Measurements from ENCODE around the gene GLCE.
"Not testable (repeated sequence)": the region's sequence is repeated elsewhere in the genome, so short reads cannot be mapped to it uniquely, and the experiment has no call there.

GLCE gene

GRCh38 chr15:69161079-69161877 is 843 bp downstream of the GLCE start:
- DNase-seq (ENCODE audit: low read depth) = no peak

- no peak for DNase-seq (ENCODE audit: low read depth)
Observed at GRCh38 chr15:69161878-69162213, 1.4 kb downstream of the GLCE start.

- DNase-seq (ENCODE audit: low read depth) = no peak
Observed at GRCh38 chr15:69163141-69163669, 2.8 kb downstream of the GLCE start.

GRCh38 chr15:69164807-69165636 is 4.6 kb downstream of the GLCE start:
- no peak for DNase-seq (ENCODE audit: low read depth)

GRCh38 chr15:69165637-69166025 is 5.2 kb downstream of the GLCE start:
- DNase-seq (ENCODE audit: low read depth) = no peak

- DNase-seq (ENCODE audit: low read depth) = no peak
Observed at GRCh38 chr15:69167218-69167846, 6.9 kb downstream of the GLCE start.

GRCh38 chr15:69168361-69168760 is 7.9 kb downstream of the GLCE start:
- not testable (repeated sequence) for DNase-seq (ENCODE audit: low read depth)

GRCh38 chr15:69169540-69169939 is 9.1 kb downstream of the GLCE start:
- not testable (repeated sequence) for DNase-seq (ENCODE audit: low read depth)

- DNase-seq (ENCODE audit: low read depth) = no peak
Observed at GRCh38 chr15:69170597-69170996, 10.2 kb downstream of the GLCE start.

GRCh38 chr15:69172847-69173246 is 12.4 kb downstream of the GLCE start:
- no peak for DNase-seq (ENCODE audit: low read depth)

GRCh38 chr15:69175536-69175935 is 15.1 kb downstream of the GLCE start:
- DNase-seq (ENCODE audit: low read depth) = no peak

GRCh38 chr15:69181424-69181823 is 21.0 kb downstream of the GLCE start:
- DNase-seq (ENCODE audit: low read depth) = no peak

- DNase-seq (ENCODE audit: low read depth) = no peak
Observed at GRCh38 chr15:69185216-69185615, 24.8 kb downstream of the GLCE start.

GRCh38 chr15:69185706-69186105 is 25.3 kb downstream of the GLCE start:
- DNase-seq (ENCODE audit: low read depth) = no peak

- DNase-seq (ENCODE audit: low read depth) = no peak
Observed at GRCh38 chr15:69189157-69189556, 28.7 kb downstream of the GLCE start.

GRCh38 chr15:69190091-69190490 is 29.7 kb downstream of the GLCE start:
- no peak for DNase-seq (ENCODE audit: low read depth)

GRCh38 chr15:69190504-69190903 is 30.1 kb downstream of the GLCE start:
- no peak for DNase-seq (ENCODE audit: low read depth)

- peak; percentile 2 for DNase-seq (ENCODE audit: low read depth)
Observed at GRCh38 chr15:69194025-69194827, 33.8 kb downstream of the GLCE start.

- DNase-seq (ENCODE audit: low read depth) = no peak
Observed at GRCh38 chr15:69194854-69195253, 34.4 kb downstream of the GLCE start.

- DNase-seq (ENCODE audit: low read depth) = no peak
Observed at GRCh38 chr15:69200832-69201745, 40.7 kb downstream of the GLCE start.

- no peak for DNase-seq (ENCODE audit: low read depth)
Observed at GRCh38 chr15:69206079-69206478, 45.6 kb downstream of the GLCE start.

Measured in GM04503 (cell line).